NCI-H1417 treated with DMSO at 0.1 percent for 48 hours (cell line): ENCODE data around the gene ZNF552.
A peak's percentile ranks its signal among the peaks of the same experiment; 100 is the strongest.
"Not testable (repeated sequence)": the region's sequence is repeated elsewhere in the genome, so short reads cannot be mapped to it uniquely, and the experiment has no call there.

ENCODE experiments used
- DNase-seq: peaks from one replicate; lab custom pipeline; 2025; lab: John Stamatoyannopoulos, UW

Gene ZNF552

DNA sequence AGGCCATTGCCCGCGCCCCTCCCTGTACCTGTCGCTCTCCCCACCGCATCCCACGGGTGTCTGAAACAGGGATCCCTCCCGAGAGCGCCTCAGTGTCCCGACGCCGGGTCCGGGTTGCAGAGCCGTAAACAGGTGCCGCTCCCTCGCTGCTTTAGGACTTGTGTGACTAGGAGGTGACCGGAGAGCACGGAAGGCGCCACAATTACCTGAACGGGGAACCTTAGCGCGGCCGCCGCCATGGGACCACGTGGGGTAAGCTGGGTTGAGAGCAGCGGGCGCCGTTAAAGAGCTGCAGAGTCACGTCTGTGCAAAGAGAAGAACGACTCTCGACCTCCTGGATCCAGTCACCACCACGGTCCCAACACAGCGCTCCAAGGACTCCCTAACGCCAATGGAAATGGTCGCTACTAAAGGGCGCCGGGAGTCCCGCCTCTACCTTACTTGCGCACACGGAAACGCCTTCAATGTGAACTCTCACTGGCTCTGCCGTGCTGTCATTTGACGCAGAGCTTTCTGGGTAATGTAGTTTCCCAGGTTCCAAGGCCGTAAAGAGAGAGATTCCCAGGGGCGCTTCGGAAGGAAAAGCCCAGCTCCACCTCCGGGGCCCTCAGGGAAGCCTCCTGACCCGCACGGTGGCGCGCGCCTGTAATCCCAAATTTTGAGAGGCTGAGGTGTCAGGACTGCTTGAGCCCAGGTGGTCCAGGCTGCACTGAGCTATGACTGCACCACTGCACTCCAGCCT is at the start of gene ZNF552:
ZNF552 (minus strand) TSS at position 409 of the 742 bp plus-strand sequence; CDS start at position 239, 170 bp downstream.
- peak; percentile 23 for DNase-seq

DNA sequence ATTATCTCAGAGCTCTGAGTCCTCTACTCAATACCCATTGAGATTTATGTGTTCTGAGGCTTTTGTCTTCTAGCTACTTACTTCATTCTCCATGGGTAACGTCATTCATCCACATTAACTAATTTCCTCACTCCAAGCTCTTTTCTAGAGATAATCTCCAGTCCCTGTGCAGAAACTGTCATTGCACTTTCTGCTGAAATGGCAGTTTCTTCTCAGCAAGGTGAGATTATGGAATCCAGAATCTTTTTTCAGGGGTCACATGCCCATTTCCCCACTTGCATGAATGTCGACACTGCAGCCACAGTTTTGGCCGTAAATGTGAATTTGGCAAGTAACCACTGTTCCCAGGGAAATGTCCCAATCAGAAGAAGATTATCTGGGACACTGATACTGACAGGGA is 47.6 kb upstream of the ZNF552 start:
- DNase-seq: not testable (repeated sequence)

DNA sequence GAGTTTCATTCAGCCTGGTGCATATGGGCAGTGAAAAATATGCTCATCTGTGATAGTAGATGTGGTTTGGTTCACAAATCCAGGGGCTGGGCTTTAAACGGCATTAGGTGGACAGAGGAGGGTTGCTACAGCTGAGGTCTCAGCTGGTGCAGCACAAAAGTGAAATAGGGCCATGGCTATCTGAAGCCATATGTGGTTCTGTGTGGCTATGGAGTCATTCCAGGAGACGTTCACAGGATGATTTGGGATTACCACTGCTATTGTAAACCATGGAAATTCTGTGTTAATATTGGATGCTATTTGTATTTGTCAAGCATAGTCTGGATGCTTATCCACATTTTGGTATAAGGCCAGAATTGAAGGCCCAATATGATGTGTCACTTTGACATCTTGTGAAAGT is 39.4 kb upstream of the ZNF552 start:
- not testable (repeated sequence) for DNase-seq

DNA sequence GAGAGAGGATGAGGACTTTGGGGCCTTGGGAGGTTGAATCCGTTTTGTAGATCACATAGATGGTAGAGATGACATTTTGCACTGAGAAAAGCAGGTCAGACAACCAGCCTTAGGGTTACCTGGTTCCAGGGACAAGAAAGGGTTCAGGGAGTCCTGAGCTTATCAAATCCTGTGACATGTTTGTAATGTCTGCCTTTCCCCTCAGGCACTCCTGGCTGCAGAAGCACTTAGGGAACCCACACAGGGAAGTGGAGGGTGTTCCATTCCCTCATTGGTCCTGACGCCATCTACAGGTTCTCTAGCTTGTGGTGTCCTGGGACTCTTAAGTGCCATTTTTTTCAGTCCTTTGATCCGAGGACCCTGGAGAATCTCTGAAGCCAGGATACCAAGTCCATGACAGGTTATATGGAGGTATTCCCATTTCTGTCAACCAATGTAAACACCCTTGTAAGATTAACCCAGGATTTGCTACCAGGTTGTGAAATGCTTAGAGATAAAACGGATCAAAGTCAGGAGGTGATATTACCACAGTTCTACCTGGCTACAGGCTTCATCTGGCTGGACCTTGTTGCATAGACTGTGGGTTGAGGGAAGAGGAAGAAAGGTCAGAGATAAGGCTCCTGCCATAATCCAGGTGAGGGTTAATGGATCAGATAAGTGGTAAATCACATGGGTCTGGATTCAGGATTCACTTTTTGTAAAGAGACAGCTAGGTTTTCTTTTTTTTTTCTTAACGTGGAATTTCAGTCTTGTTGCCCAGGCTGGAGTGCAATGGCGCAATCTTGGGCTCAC is 37.3 kb upstream of the ZNF552 start:
- DNase-seq: not testable (repeated sequence)

DNA sequence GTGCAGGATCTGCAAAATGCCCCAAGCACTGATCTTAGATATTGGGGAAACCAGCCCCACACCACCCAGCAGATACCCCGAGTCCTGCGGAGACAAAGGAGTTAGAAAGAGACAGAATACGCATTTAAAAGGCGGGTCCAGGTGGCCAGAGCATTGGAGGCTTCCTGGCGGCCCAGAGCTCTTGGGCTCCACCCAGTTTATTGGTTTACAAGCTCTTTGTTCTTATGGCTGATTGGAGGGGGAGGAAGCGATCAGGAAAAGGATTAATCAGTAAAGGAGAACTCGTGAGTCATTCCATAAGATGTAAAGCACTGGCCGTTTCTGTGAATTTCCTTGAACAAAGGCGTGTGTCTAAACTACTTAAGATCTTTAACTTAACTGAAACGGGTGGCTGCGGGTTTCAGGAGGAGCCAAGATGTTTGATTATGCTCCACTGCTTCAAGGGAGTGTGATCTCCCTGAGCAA is 35.9 kb upstream of the ZNF552 start:
- no peak for DNase-seq

DNA sequence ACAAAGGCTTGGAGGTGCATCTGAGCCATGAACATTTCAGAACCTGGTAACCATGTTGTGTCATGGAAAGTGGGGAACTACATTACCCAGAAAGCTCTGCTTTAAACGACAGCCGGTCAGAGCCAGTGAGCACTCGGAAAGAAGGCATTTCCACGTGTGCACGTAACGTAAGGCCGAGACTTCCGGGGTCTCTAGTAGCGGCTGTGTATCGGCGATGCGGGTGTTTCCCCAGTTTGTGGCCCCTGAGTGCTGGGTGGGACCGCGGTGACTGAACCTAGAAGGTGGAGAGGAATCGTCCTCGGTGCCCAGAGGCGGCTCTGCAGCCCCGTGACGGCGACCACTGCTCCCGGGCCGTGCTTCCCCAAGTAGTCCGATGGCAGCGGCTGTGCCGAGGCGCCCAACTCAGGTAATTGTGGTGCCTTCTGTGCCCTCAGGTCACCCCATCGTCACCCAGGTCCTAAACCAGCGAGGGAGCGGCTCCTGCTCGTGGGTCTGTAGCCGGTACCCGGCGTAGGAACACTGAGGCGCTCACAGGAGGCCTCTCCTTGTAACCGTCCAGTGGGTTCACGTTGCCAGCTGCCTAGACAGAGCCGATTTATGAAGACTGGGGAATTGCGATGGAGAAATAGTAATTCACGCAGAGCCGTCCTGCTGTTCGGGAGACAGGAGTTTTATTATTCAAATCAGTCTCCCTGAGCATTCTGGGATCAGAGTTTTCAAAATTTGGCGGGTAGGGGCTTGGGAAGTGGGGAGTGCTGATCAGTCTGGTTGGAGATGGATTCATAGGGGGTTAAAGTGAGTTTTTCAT is 35.2 kb upstream of the ZNF552 start, which contains the start of gene ZNF587:
ZNF587 (plus strand) TSS at position 194 of the 808 bp plus-strand sequence; CDS start at position 374, 180 bp downstream.
- DNase-seq: not testable (repeated sequence)

DNA sequence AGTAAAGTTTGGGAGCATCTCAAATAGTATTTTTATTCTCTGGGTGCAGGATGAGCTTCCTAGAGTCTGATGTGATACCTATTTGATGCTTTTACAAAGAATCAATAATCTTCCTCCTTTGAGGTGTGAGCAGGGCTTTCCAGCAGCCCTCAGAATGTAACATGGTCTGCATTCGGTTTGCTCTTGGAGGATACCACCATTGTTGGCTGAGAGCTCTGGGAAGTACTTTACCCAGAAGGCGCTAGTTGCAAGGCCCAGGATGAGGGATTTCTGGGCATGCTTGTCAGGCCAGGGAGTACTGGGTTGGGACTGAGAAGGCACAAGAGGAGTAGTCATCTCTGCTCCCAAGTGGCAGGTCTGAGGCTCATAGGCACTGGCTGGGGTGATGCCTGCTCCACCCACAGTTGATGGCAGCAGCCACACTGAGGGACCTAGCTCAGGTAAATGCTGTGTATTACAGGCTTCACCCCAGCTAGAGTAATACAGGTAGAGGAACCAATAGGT is 34.5 kb upstream of the ZNF552 start:
- not testable (repeated sequence) for DNase-seq

DNA sequence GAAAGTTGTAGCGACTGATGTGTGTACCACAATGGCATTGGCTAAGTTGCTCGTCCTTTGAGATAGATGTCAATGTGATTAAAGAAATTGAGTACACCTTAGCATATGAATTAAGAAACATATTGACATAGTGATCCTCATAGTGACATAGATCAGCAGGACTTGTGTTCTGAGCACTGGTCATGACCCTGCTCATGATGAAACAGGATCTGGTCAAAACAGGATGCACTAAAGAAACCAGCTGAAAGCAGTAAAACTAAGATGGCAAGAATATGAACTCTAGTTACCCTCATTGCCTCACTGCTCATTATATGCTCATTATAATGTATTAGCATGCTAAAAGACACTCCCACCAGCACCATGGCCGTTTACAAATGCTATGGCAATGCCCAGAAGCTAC is 32.5 kb upstream of the ZNF552 start:
- not testable (repeated sequence) for DNase-seq

DNA sequence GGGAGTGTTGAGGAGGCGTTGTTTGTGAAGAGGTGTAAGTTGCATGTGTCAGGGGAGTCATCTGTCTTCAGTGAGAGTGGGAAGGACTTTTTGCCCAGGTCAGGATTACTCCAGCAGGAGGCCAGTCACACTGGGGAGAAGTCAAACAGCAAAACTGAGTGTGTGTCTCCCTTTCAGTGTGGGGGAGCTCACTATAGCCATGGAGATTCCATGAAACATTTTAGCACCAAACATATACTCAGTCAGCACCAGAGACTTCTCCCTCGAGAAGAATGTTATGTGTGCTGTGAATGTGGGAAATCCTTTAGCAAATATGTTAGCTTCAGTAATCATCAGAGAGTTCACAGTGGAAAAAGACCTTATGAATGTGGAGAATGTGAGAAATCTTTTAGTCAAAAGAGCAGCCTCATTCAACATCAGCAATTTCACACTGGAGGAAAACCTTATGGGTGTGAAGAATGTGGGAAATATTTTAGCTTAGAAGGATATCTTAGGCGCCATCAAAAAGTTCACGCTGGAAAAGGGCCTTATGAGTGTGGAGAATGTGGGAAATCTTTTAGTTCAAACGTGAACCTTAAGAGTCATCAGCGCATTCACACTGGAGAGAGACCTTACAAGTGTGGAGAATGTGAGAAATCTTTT is 26.5 kb upstream of the ZNF552 start:
- no peak for DNase-seq

DNA sequence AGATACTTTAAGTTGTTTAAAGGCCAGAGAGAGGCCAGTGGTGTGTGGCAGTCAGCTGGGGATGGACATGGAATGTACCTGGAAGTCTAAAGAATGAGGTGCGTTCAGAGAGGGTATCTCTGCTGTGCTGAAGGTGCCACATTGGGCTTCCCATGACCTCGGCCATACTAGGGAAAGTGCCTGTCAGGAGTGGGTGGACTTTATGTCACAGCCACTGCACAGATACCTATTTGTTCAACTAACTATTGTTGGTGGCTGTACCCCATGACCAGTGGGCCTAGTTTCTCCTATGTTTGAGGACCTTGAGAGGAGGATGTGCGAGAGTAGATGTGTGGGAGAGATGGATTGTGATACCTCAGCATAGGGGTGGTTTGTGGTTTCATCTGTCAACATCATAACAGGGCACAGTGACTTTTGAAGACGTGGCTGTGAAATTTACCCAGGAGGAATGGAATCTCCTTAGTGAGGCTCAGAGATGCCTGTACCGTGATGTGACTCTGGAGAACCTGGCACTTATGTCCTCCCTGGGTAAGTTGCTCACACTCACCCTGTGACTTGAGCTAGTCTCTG is 24.0 kb upstream of the ZNF552 start:
- DNase-seq: not testable (repeated sequence)

DNA sequence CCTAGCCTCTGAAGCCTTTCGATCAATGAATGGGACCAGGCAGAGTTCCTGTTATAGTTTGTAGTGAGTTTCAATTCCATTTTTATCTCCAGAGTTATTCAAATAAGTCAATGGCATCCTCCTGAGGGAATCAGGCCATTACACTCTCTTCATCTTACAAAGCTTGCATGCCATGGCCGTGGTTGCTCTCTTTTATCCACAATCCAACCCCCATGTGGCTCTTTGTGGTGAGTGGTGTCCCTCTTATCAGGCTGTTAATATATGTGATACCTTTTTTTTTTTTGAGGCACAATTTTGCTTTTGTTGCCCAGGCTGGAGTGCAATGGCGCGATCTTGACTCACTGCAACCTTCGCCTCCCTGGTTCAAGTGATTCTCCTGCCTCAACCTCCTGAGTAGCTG is 22.3 kb upstream of the ZNF552 start:
- not testable (repeated sequence) for DNase-seq

DNA sequence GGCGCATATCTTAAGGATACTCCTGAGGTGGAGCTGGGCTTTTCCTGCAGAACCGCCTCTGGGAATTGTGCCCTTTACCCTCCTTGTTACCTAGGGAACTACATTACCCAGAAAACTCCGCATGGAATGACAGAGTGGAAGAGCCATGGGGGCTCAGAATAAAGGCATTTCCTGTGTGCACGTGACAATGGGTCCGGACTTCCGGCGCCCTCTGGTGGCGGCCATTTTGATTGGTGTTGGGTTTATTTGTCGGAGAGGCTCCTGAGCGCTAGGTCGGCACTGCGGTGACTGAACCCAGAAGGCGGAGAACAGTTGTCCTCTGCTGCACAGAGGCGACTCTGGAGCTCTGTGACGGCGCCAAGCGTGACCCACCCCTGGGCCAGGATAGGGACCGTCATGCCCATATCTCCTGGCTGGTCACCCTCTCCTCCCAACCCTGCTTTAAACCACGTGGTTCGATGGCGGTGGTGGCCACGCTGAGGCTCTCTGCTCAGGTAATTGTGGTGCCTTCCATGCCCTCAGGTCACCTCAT is 15.4 kb upstream of the ZNF552 start, which contains the start of gene ZNF587B:
ZNF587B (plus strand) TSS at position 229 of the 532 bp plus-strand sequence; CDS start at position 459, 230 bp downstream.
- DNase-seq: no peak

DNA sequence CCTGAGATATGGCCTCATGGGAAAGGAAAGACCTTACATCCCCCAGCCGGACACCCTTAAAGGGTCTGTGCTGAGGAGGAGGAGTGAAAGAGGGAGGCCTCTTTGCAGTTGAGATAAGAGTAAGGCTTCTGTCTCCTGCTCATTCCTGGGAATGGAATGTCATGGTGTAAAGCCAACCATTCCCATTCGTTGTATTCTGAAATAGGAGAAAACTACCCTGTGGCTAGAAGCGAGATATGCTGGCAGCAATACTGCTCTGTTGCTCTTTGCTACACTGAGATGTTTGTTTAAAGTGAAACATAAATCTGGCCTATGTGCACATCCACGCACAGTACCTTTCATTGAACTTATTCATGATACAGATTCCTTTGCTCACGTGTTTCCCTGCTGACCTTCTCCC is 14.6 kb upstream of the ZNF552 start:
- no peak for DNase-seq

DNA sequence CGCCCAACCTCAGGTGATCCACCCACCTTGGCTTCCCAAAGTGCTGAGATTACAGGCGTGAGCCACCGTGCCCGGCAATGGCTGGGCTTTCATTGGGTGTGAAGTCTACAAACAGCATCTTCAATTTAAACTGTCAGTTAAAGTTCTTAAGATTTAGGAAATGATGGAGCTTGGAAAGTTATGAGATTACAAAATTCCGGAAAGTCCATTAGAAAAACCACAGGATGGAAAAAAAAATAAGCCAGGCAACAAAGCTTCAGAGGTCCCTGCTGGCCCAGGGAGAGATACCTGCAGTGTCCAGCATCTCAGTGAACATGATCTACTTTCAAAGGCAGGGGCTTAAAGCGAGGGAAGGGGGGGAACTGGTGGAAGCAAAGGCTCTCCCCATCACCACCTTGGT is 10.8 kb upstream of the ZNF552 start:
- DNase-seq: no peak

DNA sequence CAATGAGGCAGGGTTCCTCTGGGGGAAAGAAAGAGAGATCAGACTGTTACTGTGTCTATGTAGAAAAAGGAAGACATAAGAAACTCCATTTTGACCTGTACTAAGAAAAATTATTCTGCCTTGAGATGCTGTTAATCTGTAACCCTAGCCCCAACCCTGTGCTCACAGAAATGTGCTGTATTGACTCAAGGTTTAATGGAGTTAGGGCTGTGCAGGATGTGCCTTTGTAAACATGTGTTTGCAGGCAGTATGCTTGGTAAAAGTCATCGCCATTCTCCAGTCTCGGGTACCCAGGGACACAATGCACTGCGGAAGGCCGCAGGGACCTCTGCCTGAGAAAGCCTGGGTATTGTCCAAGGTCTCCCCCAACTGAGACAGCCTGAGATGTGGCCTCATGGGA is 8.9 kb upstream of the ZNF552 start:
- not testable (repeated sequence) for DNase-seq

DNA sequence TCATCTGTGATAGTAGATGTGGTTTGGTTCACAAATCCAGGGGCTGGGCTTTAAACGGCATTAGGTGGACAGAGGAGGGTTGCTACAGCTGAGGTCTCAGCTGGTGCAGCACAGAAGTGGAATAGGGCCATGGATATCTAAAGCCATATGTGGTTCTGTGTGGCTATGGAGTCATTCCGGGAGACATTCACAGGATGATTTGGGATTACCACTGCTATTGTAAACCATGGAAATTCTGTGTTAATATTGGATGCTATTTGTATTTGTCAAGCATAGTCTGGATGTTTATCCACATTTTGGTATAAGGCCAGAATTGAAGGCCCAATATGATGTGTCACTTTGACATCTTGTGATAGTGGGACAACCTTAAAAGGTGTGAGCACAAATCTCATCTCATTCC is 8.4 kb upstream of the ZNF552 start:
- not testable (repeated sequence) for DNase-seq

DNA sequence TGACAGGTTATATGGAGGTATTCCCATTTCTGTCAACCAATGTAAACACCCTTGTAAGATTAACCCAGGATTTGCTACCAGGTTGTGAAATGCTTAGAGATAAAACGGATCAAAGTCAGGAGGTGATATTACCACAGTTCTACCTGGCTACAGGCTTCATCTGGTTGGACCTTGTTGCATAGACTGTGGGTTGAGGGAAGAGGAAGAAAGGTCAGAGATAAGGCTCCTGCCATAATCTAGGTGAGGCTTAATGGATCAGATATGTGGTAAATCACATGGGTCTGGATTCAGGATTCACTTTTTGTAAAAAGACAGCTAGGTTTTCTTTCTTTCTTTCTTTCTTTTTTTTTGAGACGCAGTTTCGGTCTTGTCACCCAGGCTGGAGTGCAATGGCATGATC is 6.8 kb upstream of the ZNF552 start:
- not testable (repeated sequence) for DNase-seq

DNA sequence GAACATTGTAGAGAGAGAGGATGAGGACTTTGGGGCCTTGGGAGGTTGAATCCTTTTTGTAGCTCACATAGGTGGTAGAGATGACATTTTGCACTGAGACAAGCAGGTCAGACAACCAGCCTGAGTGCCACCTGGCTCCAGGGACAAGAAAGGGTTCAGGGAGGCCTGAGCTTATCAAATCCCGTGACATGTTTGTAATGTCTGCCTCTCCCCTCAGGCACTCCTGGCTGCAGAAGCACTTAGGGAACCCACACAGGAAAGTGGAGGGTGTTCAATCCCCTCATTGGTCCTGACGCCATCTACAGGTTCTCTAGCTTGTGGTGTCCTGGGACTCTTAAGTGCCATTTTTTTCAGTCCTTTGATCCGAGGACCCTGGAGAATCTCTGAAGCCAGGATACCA is 6.4 kb upstream of the ZNF552 start:
- DNase-seq: not testable (repeated sequence)

DNA sequence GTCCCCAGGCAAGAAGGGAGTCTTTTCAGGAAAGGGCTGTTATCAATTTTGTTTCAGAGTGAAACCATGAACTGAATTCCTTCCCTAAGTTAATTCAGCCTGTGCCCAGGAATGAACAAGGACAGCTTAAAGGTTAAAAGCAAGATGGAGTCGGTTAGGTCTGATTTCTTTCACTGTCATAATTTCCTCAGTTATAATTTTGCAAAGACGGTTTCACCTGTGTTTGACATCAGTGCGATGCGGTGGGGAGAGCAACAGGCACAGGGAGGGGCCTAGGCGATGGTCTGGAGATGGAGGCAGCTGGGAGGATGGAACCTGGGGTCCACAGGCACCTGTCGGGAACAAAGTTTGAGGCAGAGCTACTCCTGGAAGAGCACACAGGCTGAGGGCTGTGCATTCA is 5.9 kb upstream of the ZNF552 start:
- DNase-seq: no peak

DNA sequence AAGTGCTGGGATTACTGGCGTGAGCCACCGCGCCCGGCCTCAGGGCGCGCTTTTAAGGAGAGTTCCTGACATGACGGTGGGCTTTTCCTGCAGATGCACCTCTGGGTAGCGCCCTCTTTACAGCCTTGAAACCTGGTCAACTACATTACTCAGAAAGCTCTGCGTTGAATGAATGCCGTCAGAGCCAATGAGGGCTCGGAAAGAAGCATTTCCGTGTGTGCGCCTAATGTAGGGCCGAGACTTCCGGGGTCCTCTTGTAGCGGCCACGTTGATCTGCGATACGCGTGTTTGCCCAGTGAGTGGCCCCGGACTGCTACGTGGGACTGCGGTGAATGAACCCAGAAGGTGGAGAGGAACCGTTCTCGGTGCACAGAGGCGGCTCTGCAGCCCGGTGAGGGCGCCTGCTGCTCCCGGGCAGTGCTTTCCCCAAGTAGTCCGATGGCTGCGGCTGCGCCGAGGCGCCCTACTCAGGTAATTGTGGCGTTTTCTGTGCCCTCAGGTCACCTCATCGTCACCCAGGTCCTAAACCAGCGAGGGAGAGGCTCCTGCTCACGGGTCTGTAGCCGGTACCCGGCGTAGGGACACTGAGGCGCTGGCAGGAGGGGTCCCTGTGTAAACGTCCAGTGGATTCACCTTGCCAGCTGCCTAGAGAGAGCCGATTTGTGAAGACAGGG is 4.9 kb upstream of the ZNF552 start:
- peak; percentile 52 for DNase-seq
